DMS114 treated with DMSO at 0.1 percent for 48 hours (cell line): Measurements from ENCODE around the gene MACROD2.
"Not testable (repeated sequence)": the region's sequence is repeated elsewhere in the genome, so short reads cannot be mapped to it uniquely, and the experiment has no call there.

Experiments used
- DNase-seq: peaks from one replicate; lab custom pipeline; 2025; ENCODE audit not compliant: unreplicated experiment; lab: John Stamatoyannopoulos, UW

MACROD2 gene

DNA sequence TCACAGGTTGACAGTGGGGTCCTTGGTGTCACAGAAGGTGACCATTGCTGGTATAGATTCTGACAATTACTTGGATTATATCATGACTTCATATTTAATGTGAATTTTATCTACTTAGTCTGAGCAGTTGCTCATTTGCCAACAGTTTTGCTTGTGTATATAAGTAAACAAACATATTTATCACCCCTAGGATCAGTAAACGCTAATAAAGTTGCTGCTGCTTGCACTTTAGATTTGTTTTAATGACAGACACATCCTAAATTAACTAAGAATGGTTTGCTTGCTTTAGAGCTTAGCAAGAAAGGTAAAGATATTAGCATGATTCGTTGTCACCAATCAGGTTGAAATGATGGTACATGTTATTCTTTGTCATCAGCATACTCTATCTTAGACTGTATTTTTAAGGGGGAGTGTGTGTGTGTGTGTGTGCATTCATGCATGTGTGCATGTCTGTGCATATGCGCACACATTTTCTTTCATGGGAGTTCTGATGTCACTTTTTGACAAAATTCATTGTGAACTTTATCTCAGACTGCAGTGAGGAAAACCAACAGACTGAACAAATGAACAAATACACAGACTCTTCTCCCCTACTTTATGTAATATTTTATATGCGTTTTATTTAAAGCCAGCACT lies 1124.7 kb downstream of the MACROD2 start:
- DNase-seq = no peak

DNA sequence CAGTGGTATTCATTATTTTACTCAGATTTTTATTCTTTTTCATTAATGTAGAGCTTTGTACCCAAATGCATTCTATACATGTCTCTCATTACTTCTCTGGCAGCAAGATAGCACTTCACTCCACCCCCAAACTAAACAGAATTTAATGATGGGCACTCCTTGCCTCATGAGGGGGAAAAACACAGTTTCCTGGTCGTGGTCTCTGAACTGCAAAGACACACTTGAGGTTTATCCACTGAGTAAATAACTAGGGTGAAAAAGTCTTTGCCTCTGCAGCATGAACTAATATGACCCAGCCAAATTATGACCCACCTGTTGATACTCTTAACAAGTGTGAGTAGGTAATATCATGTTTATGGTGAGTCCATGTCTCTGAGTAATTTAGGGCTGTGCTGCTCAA lies 1127.3 kb downstream of the MACROD2 start:
- no peak for DNase-seq

DNA sequence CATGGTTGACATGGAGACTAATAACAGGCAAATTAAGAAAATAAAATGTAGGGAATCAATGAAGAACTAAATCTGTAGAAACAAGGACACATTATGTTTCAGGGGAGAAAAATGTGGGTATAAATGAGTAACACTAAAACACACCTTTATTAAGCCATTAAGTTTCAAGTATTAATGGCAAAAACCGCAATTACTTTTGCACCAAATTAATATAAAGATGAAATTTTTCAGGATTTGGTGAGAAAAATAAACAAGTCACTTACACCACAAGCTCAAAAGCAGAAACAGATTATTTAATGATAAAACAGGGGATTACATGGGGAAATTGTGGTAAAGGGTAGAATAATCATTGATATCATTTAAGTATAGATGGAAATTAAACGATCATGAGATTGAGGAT lies 1135.9 kb downstream of the MACROD2 start:
- DNase-seq = no peak

DNA sequence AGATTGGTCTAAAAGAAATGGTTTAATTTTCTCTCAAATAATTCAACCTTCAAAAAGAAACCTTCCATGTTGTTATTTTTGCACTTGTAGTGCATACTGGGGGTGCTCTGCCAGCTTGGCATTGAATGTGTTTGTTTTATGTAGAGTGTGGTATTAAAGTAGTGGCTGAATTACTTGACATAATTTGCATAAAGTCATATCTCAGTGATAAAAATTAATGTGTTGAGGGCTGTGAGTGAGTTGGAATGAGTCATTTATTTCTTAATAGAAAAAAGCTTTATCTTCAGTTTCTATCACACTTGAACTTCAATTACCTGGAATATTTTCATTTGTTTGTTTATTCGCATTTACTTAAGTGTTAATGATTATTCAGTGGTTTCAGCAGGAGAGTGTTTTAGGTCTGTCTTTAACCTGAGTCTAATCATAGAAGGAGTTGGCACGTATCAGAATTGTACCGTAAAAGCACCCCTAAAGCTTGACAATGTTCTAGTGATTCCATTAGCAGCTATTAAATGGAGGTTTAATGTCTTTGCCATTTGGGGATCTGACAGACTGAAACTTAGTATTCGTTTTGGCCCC lies 1143.3 kb downstream of the MACROD2 start:
- no peak for DNase-seq

DNA sequence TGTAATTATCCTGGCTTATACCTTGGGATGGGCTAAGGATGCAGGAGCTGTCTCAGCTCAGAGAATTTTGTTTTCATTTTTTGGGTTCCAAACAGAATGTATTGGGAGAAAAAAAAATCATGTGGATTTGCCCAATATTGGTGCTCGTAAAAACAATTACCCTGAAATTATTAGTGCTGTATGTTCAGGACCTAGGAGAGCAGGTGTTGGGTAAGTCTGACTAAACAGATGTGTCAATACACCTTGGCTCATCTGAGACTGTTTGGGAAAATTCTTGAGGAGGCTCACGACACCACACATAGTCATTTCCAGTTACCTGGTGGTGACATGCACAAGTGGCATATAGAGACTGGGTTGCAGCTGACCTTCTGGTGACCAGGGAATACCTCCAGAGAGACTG lies 1144.2 kb downstream of the MACROD2 start:
- DNase-seq = no peak

DNA sequence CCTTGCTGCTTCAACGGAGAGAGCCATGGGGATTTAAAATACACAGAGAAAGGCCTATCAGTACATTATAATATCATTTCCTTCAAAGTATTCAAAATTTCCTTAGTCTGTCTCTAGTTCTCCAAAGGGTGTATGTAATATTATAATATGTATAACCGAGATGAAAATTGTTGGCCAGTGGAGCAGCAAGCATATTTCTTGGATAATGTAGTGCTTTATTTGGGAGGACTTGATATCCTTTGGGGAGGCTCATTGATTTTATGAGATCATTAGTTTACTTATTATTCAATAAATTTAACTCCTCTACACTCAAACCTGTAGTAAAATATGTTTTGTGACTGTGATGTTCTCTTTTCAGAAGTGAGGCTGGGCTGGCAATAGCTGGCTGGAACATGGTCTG lies 1145.0 kb downstream of the MACROD2 start:
- no peak for DNase-seq

DNA sequence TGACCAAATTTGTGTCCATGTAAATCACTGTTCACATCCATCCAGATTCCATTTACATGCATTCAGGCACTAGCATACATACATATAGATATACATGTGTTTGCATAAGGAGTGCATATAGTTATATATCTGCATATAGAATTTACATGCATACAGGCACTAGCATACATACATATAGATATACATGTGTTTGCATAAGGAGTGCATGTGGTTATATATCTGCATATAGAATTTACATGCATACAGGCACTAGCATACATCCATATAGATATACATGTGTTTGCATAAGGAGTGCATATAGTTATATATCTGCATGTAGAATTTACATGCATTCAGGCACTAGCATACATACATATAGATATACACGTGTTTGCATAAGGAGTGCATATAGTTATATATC lies 1145.6 kb downstream of the MACROD2 start:
- not testable (repeated sequence) for DNase-seq

DNA sequence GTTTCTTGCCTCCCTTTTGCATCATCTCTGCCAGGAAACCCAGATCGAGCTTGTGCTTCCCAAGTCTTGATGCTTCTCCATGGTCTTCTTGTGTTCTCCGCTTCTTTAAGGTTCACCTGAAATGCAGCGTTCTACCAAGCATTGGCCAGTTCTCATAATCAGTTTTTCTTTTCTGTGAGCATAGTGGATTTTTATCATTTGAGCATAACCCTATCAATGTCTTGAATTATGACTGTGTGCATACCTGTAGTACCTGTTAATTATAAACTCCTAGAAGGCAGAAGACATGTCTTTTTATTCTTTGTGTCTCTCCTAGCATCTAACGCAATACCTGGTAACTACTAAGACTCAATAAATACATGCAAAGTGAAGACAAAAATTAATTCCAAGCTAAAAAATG lies 1146.5 kb downstream of the MACROD2 start:
- no peak for DNase-seq

DNA sequence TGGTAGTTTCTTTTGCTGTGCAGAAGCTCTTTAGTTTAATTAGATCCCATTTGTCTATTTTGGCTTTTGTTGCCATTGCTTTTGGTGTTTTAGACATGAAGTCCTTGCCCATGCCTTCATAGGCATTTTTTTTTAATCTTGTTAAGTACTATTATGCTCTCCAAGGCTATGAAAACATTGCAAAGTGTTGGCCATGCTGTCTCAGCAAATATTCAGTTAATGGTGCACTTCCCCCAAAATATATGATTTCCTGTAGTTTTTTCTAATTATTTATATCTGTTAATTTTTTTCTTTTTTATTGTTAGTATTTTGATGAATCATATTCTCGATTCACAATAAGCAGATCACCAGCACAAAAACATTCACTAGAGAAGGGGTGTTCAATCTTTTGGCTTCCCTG lies 1148.2 kb downstream of the MACROD2 start:
- no peak for DNase-seq

DNA sequence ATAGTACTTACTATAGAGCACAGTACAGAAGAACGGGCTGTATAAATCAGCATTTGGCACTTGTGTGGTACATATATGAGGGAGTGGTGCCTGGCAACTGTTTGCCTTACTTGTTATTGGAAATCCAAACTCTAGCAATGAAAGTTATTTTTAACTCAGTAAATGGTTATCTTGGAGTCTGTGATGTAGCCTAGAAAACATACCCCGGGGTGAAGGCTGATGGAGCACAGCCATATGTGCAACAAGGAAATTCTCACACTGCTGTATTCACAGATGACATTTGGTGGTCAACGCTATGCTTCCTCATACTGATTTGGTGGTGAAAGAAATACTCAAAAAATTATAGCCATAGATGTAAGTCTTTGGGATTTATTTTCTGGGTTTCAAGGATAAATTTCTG lies 1149.6 kb downstream of the MACROD2 start:
- no peak for DNase-seq

DNA sequence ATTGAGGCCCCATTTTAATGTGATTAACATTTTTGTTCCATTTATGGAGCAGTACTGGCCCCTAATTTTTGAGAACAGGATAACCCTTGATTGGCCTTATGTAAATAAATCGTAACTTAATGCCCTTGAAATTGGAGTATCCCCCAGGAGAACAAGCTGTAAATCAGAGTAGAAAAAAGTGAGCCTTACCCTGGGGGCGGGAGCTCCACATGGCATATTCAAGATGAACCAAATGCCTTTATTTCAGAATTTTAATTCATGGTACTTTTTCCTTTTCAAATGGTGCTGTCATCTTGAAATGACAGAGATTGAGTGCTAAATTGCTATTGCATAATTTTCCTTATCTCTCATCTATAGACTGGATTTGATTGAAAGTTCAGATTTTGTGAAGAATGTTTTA lies 1151.6 kb downstream of the MACROD2 start:
- DNase-seq = no peak

DNA sequence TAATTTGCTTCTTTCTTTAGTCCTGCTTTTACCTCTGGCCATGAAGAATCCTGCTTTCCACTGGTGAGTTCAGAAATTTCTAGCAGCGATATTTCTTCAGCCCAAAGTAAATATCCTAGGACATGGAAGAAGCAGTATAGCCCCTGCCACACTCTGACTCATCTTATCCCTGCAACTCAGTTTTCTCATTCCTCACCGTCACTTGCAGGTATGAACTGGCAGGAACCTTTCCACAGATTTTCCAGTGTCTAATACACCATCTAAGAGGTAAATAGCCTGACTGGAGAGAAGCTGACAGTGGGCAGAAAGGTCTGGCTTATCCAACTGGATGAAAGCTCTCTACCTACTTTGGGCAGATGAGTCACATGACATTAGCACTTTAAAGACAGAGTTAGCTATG lies 1158.8 kb downstream of the MACROD2 start:
- DNase-seq = no peak

DNA sequence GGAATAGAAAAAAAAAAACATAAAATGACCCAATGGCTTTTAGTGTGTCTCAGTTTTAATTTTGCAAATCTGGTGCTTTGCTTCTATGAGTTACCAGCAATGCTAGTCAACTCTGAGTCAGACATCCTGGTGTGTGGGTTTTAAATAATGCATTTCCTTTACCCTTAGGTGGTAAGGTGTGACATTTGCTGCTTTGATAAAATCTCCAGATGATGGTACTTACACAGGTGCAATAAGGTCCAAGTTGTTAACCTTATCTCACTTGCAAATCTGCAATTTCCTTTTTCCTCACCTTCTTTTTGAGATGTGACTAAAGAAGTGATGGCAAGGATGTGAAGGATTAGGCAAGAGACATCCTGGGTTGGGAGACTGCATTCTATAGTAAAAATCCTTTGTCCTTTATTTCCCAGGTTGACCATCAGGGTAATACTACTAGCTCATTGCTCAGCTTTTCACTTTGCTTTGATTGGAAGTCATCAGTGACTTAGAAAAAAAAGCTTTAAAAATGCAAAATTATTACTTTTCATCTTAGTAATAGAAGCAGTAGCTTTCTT lies 1160.6 kb downstream of the MACROD2 start:
- no peak for DNase-seq

DNA sequence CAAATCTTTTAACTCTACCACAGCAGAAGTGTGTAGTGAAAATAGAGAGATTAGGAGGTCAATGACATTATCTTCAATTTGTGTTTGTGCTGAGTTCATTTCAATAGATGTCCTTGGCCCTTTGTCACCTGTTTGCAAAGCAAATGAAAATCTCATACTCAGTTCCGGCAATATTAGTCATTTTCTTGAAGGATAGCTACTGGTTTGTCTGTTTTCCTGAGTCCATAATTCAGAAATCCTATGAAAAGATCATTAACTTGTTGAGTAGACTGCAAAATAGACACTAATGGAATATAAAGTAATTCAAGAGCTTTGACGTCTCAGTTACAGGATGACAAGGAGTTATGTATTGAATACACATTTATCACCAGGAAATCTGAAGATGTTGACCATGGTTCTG lies 1163.2 kb downstream of the MACROD2 start:
- no peak for DNase-seq

DNA sequence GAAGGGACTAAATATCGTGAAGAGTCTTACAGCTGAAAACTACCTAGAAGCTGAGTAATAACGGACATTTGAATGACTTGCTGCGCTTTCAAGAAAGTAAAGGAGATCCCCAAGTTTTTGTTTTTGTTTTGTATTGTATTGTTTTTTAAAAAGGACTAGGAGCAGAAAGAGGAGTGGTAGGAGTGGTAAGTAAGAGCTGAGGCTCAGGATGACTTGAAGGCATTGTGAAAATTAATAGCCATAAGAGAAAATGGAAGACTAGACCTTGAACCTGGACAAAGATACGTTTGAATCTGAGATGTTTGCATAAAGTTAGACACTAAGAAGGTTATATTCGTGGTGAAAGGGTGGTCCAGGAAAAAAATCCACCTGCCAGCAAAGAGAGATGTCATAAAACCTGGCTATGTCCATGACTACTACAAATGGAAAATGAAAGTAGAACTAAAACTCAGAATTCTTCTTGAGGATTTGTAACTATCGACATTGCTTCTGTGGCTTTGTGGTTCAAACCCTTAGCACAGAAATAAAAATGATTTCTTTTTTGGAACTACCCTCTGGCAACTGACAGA lies 1166.8 kb downstream of the MACROD2 start:
- no peak for DNase-seq

DNA sequence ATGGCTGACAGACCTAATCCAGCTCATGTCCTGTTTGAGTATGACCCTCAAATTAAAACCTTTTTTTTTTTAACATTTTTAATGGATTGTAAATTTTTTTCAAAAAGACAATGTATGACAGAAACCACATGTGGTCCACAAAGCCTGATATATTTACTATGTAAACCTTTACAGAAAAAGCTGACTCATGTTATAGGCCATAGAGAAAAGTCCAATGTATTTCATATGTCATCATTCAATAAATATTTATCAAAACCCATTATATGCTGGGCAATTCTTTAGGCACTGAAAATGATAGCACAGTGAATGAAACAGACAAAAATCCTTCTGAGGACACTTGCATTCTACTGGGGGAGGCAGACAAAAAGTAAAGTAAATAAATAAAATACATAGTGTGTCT lies 1168.3 kb downstream of the MACROD2 start:
- no peak for DNase-seq

DNA sequence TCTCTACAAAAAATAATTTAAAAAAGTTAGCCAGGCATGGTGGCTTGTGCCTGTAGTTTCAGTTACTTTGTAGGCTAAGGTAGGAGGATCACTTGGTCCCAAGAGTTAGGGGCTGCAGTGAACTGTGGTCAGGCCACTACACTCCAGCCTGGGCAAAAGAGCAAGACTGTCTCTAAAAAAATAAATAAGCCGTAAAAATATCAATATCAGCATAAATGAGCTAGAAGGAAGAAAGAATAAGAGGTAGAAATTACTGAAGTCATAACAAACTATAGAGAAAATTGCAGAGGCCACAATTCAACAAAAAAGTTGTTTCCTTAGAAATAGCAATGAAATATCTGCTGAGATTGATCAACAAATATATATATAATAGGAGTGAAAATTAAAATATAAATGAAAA lies 1169.4 kb downstream of the MACROD2 start:
- no peak for DNase-seq

DNA sequence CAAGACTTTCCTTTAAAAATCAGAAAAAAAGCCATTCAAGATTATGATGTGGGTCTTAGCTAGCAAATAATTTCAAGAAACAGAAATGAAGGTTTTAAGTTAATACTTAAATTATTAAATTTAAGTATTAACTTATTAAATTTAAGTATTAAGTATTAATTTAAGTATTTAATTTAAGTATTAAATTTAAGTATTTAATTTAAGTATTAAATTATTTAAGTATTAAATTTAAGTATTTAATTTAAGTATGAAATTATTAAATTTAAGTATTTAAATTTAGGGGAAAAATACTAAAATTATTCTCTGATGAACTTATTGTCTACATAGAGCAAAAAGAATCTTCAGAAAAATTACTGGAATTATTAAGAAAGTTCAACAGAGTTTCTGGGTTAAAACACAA lies 1171.4 kb downstream of the MACROD2 start:
- DNase-seq = no peak

DNA sequence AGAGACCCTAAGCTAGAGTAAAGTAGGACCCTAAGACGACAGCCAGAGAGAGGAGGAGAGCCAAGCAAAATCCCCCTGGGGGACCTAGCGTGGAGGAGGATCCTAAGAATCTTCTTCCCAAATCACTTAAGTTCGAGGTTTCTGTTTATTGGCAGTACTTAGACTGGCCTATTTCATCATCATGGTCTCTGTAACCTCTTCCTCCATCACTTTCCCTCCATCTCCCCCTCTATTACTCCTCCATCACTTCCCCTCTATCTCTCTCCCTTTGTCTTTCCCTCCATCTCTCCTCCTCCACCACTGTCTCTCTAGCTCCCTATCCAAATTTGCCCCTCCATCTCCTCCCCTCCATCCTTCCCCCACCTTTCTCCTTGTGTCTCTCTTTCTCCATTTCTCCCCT lies 1175.7 kb downstream of the MACROD2 start:
- no peak for DNase-seq

DNA sequence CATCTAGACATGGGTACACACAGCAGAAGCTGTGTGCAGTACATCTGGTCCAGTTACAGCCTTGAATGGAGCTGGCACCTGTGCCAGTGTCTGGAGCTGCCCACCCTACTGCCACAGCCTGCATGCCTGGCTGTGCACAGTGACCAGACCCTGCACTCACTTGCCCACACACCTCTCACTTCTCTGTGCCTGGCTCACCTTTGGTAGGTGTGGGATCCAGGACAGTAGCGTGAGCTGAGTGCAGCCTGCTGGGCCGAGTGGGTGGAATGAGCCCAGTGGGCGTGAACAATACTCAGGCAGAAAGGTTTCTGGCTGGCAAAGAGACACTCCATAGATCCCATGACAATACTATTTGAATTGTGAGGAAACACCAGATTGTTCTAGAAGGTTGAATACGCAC lies 1181.6 kb downstream of the MACROD2 start:
- no peak for DNase-seq

DNA sequence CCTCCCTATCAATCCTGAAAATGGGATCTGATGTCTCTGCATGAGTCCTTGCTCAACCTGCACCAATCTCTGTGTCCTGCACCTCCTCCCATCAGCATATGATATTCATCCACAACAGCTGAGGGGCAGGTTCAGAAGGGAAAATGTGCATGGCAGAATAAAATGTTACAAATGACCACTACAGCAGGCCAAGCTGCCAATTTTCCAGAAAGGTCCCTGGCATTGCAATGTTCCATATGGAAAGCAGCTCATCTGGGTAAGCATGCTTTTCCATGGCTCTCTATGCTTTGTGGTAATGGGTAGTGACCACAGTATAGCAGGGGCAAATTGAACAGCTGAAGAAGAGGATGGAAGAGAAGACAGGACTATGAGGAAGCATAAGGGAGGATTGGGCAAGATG lies 1183.3 kb downstream of the MACROD2 start:
- DNase-seq = no peak

DNA sequence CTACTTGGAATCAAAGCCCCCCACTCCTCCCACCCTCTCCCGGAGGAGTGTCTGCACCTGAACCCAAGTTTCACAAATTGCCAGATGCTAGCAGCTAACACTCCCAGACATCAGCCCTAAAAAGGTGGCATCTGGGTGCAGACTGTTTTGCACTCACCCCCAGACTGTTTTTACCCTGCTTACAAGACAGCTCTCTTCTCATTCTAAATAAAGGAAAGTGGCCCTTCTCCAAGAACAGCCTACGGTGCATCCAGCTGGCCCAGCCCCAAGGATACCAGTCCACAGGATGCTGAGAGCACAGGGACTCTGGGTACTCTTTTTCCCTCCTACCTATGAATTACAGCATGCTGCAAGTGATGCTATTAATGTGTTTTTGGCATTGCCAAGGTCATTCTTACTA lies 1184.1 kb downstream of the MACROD2 start:
- no peak for DNase-seq

DNA sequence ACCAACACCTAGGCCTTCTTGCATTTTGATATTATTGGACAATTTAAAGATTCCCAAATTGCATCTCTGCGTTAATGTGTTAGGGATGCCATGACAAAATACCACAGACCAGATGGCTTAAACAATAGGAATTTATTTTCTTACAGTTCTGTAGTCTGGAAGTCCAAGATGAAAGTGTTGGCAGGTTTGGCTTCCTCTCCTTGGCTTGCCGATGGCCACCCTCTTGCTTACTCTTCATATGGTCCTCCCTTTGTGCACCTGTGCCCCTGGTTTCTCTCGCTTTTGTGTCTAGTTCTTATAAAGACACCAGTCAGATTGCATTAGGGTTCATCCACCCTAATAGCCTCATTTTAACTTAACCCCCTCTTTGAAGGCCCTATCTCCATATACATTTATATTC lies 1184.5 kb downstream of the MACROD2 start:
- DNase-seq = no peak
